ENCODE results near the gene PLXNC1.

Gene PLXNC1

GRCh38 chr12:94231709-94232108 lies 83.3 kb downstream of the PLXNC1 start:
- DNase-seq (ENCODE audit: low read depth in 2 of 2, low spot score in 1 of 2) = no peak

GRCh38 chr12:94235848-94236247 lies 87.5 kb downstream of the PLXNC1 start:
- DNase-seq (ENCODE audit: low read depth in 2 of 2, low spot score in 1 of 2) = no peak

GRCh38 chr12:94239332-94239993 lies 91.1 kb downstream of the PLXNC1 start:
- no peak for DNase-seq (ENCODE audit: low read depth in 2 of 2, low spot score in 1 of 2)

- no peak for DNase-seq (ENCODE audit: low read depth in 2 of 2, low spot score in 1 of 2)
These were observed 91.8 kb downstream of the PLXNC1 start for GRCh38 chr12:94240171-94240570.

GRCh38 chr12:94242901-94243300 lies 94.5 kb downstream of the PLXNC1 start:
- no peak for DNase-seq (ENCODE audit: low read depth in 2 of 2, low spot score in 1 of 2)

GRCh38 chr12:94244165-94245133 lies 96.1 kb downstream of the PLXNC1 start:
- DNase-seq (ENCODE audit: low read depth in 2 of 2, low spot score in 1 of 2) = peak in 1 of 2 donors; percentile 30

GRCh38 chr12:94245631-94246383 lies 97.4 kb downstream of the PLXNC1 start:
- DNase-seq (ENCODE audit: low read depth in 2 of 2, low spot score in 1 of 2) = no peak

GRCh38 chr12:94247246-94247645 lies 98.9 kb downstream of the PLXNC1 start:
- DNase-seq (ENCODE audit: low read depth in 2 of 2, low spot score in 1 of 2) = no peak

GRCh38 chr12:94248582-94248981 lies 100.2 kb downstream of the PLXNC1 start:
- DNase-seq (ENCODE audit: low read depth in 2 of 2, low spot score in 1 of 2) = no peak

GRCh38 chr12:94250130-94250529 lies 101.8 kb downstream of the PLXNC1 start:
- no peak for DNase-seq (ENCODE audit: low read depth in 2 of 2, low spot score in 1 of 2)

- no peak for DNase-seq (ENCODE audit: low read depth in 2 of 2, low spot score in 1 of 2)
These were observed 105.9 kb downstream of the PLXNC1 start for GRCh38 chr12:94254270-94254669.

- no peak for DNase-seq (ENCODE audit: low read depth in 2 of 2, low spot score in 1 of 2)
These were observed 106.6 kb downstream of the PLXNC1 start for GRCh38 chr12:94255006-94255405.

- DNase-seq (ENCODE audit: low read depth in 2 of 2, low spot score in 1 of 2) = no peak
These were observed 107.1 kb downstream of the PLXNC1 start for GRCh38 chr12:94255428-94255827.

GRCh38 chr12:94258593-94258992 lies 110.2 kb downstream of the PLXNC1 start:
- no peak for DNase-seq (ENCODE audit: low read depth in 2 of 2, low spot score in 1 of 2)

GRCh38 chr12:94260017-94260416 lies 111.6 kb downstream of the PLXNC1 start:
- DNase-seq (ENCODE audit: low read depth in 2 of 2, low spot score in 1 of 2) = no peak

GRCh38 chr12:94260717-94261116 lies 112.3 kb downstream of the PLXNC1 start:
- no peak for DNase-seq (ENCODE audit: low read depth in 2 of 2, low spot score in 1 of 2)

- DNase-seq (ENCODE audit: low read depth in 2 of 2, low spot score in 1 of 2) = no peak
These were observed 112.7 kb downstream of the PLXNC1 start for GRCh38 chr12:94261119-94261518.

GRCh38 chr12:94261786-94262185 lies 113.4 kb downstream of the PLXNC1 start:
- no peak for DNase-seq (ENCODE audit: low read depth in 2 of 2, low spot score in 1 of 2)

- peak; percentile 56 to 67 for DNase-seq (ENCODE audit: low read depth in 2 of 2, low spot score in 1 of 2)
These were observed 114.0 kb downstream of the PLXNC1 start for GRCh38 chr12:94262228-94263010.

- DNase-seq (ENCODE audit: low read depth in 2 of 2, low spot score in 1 of 2) = peak; percentile 42 to 55
These were observed 114.8 kb downstream of the PLXNC1 start for GRCh38 chr12:94263011-94263811.
